ENCODE measurements around the gene CSRP1. TPM values are rescaled to one million over a fixed set of nuclear protein-coding genes. Genes with fewer than 3 reads are reported as not detected.
"Not testable (repeated sequence)": the region's sequence is repeated elsewhere in the genome, so short reads cannot be mapped to it uniquely, and the experiment has no call there.

The CSRP1 gene
- total RNA-seq, 4 donors from 2014 or later: 548 to 1,751 (median 1,444) TPM

DNA sequence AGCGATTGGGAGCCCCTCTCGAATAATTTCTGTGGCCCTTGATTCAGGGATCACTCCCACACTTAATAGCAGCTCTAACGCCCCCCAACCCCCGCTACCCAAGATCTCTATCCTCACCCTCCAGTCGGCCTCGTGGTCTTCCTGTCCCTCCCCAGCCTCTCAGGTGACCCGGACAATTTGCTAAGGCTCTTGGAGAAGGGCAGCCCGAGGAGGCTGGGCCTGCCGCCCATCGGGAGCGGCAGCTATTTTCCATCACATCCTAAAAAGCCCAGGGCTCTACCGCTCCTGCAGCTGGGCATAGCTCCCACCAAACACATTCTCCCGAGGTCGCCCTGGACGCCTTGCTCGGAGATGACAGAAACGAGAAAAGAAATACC, 25.9 kb downstream of the CSRP1 start:
- TF ChIP-seq POLR2A (IDR thresholded peaks at IDR 0.05) (no peak), EP300 (IDR thresholded peaks at IDR 0.05) (no peak)
- TF ChIP-seq, protein P1, sequence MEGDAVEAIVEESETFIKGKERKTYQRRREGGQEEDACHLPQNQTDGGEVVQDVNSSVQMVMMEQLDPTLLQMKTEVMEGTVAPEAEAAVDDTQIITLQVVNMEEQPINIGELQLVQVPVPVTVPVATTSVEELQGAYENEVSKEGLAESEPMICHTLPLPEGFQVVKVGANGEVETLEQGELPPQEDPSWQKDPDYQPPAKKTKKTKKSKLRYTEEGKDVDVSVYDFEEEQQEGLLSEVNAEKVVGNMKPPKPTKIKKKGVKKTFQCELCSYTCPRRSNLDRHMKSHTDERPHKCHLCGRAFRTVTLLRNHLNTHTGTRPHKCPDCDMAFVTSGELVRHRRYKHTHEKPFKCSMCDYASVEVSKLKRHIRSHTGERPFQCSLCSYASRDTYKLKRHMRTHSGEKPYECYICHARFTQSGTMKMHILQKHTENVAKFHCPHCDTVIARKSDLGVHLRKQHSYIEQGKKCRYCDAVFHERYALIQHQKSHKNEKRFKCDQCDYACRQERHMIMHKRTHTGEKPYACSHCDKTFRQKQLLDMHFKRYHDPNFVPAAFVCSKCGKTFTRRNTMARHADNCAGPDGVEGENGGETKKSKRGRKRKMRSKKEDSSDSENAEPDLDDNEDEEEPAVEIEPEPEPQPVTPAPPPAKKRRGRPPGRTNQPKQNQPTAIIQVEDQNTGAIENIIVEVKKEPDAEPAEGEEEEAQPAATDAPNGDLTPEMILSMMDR (IDR thresholded peaks at IDR 0.05): no peak
- no peak for DNase-seq (ENCODE audit: low spot score in 2 of 2)
- Histone ChIP-seq H3K4me3 (peak overlapping the region; percentile 30 to 46 (median 36)), H3K27me3 (no peaks in the 10 kb centered on the region), H3K27ac (peak overlapping the region; percentile 69 to 97 (median 83)), H3K9me3 (no peaks in the 10 kb centered on the region), H3K4me1 (peaks cover 0 to 57% (median 12%) of the 10 kb centered on the region in 4 donors), H3K36me3 (peaks cover 2 to 33% (median 6%) of the 10 kb centered on the region in 3 donors)
- WGBS, 2 donors: 9% methylated on average over 17 of the region's 17 CpGs

DNA sequence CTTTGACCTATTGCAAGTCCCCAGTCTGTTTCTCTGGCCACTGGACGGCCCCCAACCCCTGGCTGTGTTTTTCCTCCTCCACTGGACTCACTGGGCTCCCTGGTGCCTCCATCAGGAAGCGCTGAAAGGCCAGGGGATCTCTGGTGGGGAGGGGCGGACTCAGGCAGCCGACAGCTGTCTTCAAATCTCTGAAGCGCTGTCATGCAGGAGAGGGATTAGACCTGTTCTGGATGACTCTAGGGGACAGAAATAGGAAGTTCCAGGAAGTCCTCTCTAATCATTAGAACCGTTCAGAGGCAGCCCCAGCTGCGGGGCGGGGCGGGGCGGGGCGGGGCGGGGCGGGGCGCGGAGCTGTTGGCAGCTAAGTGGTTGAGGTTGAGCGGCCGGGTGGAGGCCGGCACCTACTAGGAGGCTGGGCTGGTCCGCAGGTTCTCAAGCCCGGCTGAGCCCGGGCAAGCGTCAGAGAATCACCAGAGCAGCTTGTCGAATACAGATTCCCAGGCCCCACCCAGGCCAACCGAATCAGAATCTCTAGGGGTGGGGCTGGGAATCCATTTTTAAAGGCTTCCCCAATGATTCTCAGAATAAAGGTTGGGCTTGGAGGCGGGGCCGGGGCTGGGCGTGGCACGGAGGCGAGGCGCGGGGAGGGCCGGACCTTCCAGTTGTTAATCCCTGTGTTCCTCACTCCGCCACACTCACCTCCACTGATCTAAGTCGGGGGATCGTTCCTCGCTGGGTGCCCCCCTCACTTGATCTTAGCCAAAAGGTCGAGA, 26.5 kb downstream of the CSRP1 start:
- H3K36me3 ChIP-seq: peaks cover 2 to 27% (median 6%) of the 10 kb centered on the region in 3 donors
- no peaks in the 10 kb centered on the region for H3K27me3 ChIP-seq
- H3K4me1 ChIP-seq: peaks cover 0 to 51% (median 12%) of the 10 kb centered on the region in 4 donors
- TF ChIP-seq, protein P1 (IDR thresholded peaks at IDR 0.05): peak in 3 of 5 experiments; percentile 7 to 10 (median 9)
- TF ChIP-seq EP300 (IDR thresholded peaks at IDR 0.05) (peak; percentile 65 to 71), POLR2A (IDR thresholded peaks at IDR 0.05) (peak; percentile 26 to 81)
- peak overlapping the region; percentile 69 to 97 (median 83) for H3K27ac ChIP-seq
- H3K4me3 ChIP-seq: peak overlapping the region; percentile 30 to 46 (median 36)
- H3K9me3 ChIP-seq: no peaks in the 10 kb centered on the region
- 3 to 19% methylated on average over 10 to 36 of the region's 37 CpGs for WGBS, 2 donors
- DNase-seq (ENCODE audit: low spot score in 2 of 2): peak; percentile 71 to 76

- peak overlapping the region in 3 of 4 donors; percentile 40 to 97 (median 88) for H3K27ac ChIP-seq
- peaks cover 0 to 47% (median 12%) of the 10 kb centered on the region in 4 donors for H3K4me1 ChIP-seq
- no peak for DNase-seq (ENCODE audit: low spot score in 2 of 2)
- WGBS, 2 donors: 70 to 80% methylated on average over 4 of the region's 4 CpGs
- no peaks in the 10 kb centered on the region for H3K9me3 ChIP-seq
- no peaks in the 10 kb centered on the region for H3K27me3 ChIP-seq
- H3K4me3 ChIP-seq: no peak overlapping the region
- peaks cover 2 to 16% (median 3%) of the 10 kb centered on the region in 3 donors for H3K36me3 ChIP-seq
- TF ChIP-seq, protein P1 (IDR thresholded peaks at IDR 0.05): no peak
- no peak for TF ChIP-seq POLR2A (IDR thresholded peaks at IDR 0.05)
- no peak for TF ChIP-seq EP300 (IDR thresholded peaks at IDR 0.05)
Measured at GRCh38 chr1:201479201-201479730, 27.7 kb downstream of the CSRP1 start.

GRCh38 chr1:201478666-201479065, 28.3 kb downstream of the CSRP1 start:
- 89 to 91% methylated on average over 3 of the region's 3 CpGs for WGBS, 2 donors
- not testable (repeated sequence) for H3K36me3 ChIP-seq; DNase-seq (ENCODE audit: low spot score in 2 of 2); H3K27me3 ChIP-seq; H3K9me3 ChIP-seq; H3K4me3 ChIP-seq
- H3K27ac ChIP-seq: peak overlapping the region in 2 of 4 donors; percentile 88 to 97
- peaks cover 0 to 47% (median 12%) of the 10 kb centered on the region in 4 donors for H3K4me1 ChIP-seq

- H3K4me3 ChIP-seq: no peak overlapping the region
- 49 to 51% methylated on average over 6 of the region's 6 CpGs for WGBS, 2 donors
Measured at GRCh38 chr1:201476670-201477344, 30.1 kb downstream of the CSRP1 start.

More at GRCh38 chr1:201476670-201477344, 30.1 kb downstream of the CSRP1 start:
- Histone ChIP-seq H3K27me3 (no peaks in the 10 kb centered on the region), H3K27ac (peak overlapping the region in 3 of 4 donors; percentile 46 to 97 (median 72)), H3K4me1 (peaks cover 0 to 46% (median 11%) of the 10 kb centered on the region in 4 donors), H3K36me3 (no peaks in the 10 kb centered on the region), H3K9me3 (no peaks in the 10 kb centered on the region)
- no peak for TF ChIP-seq EP300 (IDR thresholded peaks at IDR 0.05)
- TF ChIP-seq, protein P1 (IDR thresholded peaks at IDR 0.05): no peak
- TF ChIP-seq POLR2A (IDR thresholded peaks at IDR 0.05): no peak
- DNase-seq (ENCODE audit: low spot score in 2 of 2): no peak

Measured in tibial nerve (tissue), 4 donors.